ENCODE data around the gene PRR16. TPM values are rescaled to one million over a fixed set of nuclear protein-coding genes. Genes with fewer than 3 reads are reported as not detected.

The PRR16 gene
- total RNA-seq, 1 donor from 2014 or later, result 0.70 TPM

DNA sequence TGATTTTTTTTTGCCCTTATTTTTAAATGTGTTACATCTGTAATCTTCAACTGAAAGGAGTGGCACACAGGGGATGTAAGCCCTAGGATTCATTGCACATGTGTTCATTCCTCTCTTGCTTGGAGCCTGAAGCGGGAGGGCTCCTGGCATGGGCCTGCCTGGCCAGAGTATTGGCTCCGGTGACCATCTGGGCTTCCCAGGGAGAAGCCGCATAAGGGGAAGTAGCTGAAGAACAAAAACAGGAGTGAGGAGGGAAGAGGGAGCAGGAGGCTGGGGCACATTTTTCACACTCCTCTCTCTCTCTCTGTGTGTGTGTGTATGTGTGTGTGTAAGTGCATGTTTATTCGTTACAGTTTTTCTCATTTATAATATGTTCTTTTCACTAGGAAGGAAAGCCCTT, 269.9 kb downstream of the PRR16 start:
- DNase-seq (ENCODE audit: low read depth), result no peak

DNA sequence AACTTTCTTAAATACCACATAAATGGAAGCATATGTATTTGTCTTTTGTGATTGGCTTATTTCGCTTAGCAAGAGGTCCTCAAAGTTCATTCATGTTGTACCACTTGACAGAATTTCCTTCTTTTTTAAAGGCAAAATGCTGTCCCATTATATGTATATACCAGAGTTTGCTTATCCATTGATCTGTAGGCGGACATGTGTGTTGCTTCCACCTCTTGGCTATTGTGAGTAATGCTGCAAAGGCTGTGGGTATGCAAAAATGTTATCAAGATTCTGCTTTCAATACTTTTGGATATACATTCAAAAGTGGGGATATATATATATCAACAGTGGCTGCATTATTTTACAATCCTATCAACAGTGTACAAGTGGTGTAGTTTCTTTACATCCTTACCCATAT, 271.0 kb downstream of the PRR16 start:
- no peak for DNase-seq (ENCODE audit: low read depth)
